Fibroblast of the aortic adventitia (primary cell): ENCODE results near the gene FAM193A. TPM values are rescaled to one million over a fixed set of nuclear protein-coding genes. Genes with fewer than 3 reads are reported as not detected.

Experiments
- DNase-seq: peaks from one replicate; pipeline ENCODE4 v3.0.0-alpha.2; 2010; ENCODE audit warnings: low read depth
- H3K4me3 ChIP-seq: 2 replicates; pipeline ENCODE4 v1.5.1; 2011; ENCODE audit warnings: low read depth, mild to moderate bottlenecking, control low read depth, low read length, moderate library complexity
- CTCF ChIP-seq: IDR thresholded peaks from 2 replicates; pipeline ENCODE4 v1.5.1; 2011; ENCODE audit warnings: mild to moderate bottlenecking, low read length, control low read depth, inconsistent platforms; ENCODE audit not compliant: insufficient read depth
- total RNA-seq: library from RNA; depleted of rRNA; stranded (reverse); fragments of >200 nt; gene quantifications from 2 replicates; pipeline ENCODE4 v1.2.3, GENCODE V29; 2012; ENCODE audit warnings: low replicate concordance

The FAM193A gene
- total RNA-seq, 1 donor = 17.4 TPM

DNA sequence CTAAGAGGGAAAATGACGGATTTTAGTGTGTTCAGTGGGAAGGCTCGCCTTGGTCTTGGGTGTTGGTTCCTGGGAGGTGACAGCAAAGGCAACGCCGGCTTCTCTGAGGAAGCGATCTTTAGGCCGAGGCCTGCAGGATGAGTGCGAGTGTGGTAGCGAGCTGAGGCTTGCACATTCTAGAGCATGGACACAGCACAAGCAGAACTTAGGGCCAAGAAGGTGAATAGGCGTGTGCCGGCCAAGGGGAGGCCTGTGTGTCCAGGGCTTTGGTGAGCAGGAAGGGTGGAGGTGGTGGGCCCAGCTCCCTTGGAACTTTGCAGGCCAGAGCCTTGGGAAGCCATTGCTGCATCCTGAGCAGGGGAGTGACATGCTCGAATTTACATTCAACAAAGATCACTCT lies 151.8 kb downstream of the FAM193A start:
- no peak for DNase-seq
- no peak overlapping the region for H3K4me3 ChIP-seq
- no peak for TF ChIP-seq CTCF

DNA sequence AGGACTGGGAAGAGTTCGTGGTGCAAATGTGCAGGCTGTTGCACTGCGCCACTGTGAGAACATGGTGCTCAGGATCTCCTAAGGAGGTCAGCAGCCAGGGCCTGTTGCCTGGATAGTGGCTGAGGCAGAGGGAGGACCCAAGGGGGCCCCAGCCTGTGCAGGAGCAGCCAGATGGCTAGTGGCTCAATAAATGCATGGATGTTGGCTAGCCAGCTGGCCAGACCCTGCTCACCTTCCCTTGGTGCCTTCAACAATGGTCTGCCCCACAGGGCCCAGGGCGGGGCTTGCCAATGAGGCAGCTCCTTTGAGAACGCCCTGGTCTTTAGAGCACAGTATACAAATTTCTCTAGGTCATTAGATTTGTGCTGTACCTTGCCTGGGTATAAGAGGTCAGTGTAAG lies 152.2 kb downstream of the FAM193A start:
- DNase-seq = no peak
- no peak for TF ChIP-seq CTCF
- H3K4me3 ChIP-seq = no peak overlapping the region

DNA sequence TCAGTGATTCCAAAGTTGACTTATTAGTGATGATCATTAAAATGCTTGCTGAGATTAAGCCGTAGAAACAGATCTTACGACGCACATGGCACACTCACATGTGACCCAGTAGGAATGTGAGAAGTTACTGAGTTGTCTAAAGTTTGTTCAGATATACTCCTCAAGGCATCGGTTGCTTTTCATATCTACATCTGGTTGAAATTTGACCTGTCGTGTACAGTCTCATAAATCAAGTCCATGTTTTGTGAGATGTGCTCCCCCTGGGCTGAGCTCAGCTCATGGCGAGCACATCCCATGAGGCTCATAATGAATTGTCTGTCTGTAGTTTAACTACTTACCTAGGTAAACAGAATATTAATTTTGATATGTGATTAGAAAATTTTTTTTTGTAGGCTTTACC lies 152.7 kb downstream of the FAM193A start:
- TF ChIP-seq CTCF = no peak

GRCh38 chr4:2689825-2690700 lies 153.6 kb downstream of the FAM193A start:
- TF ChIP-seq CTCF = no peak
- DNase-seq = no peak
- no peak overlapping the region for H3K4me3 ChIP-seq

More for the DNA sequence above, 152.7 kb downstream of the FAM193A start:
- DNase-seq = no peak
- H3K4me3 ChIP-seq = no peak overlapping the region

- TF ChIP-seq CTCF = no peak
- H3K4me3 ChIP-seq = no peak overlapping the region
- DNase-seq = no peak
Measured at GRCh38 chr4:2691313-2691712, 154.9 kb downstream of the FAM193A start.

DNA sequence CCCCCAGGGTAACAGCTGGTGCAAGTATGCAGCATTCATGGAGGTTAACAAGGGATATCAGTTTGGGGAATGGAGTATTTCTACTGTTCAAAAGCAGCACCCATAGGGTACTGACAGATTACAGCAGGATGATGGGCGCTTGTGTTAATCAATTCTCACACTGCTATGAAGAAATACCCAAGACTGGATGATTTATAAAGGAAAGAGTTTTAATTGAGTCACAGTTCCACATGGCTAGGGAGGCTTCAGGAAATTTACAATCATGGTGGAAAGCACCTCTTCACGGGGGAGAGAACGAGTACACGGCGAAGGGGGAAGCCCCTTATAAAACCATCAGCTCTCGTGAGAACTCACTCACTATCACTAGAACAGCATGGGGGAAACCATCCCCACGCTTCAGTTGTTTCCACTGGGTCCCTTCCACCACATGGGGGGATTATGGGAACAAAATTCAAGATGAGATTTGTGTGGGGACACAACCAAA lies 155.5 kb downstream of the FAM193A start:
- no peak for DNase-seq
- no peak for TF ChIP-seq CTCF
- H3K4me3 ChIP-seq = no peak overlapping the region
